Progenitor cell of endocrine pancreas (in vitro differentiated cells): Measurements from ENCODE around the gene HINFP. TPM values are rescaled to one million over a fixed set of nuclear protein-coding genes. Genes with fewer than 3 reads are reported as not detected.

ENCODE experiments used
- DNase-seq: peaks from one replicate; pipeline ENCODE4 v3.0.0; 2021; ENCODE audit warnings: low spot score; ENCODE audit not compliant: unreplicated experiment
- H3K27ac Mint-ChIP-seq: 2 replicates; pipeline ENCODE4 v1.8.0; 2021; ENCODE audit warnings: mild to moderate bottlenecking, moderate library complexity, mixed read lengths
- H3K27me3 Mint-ChIP-seq: 2 replicates; pipeline ENCODE4 v1.8.0; 2021; ENCODE audit warnings: mixed read lengths
- H3K36me3 Mint-ChIP-seq: 2 replicates; pipeline ENCODE4 v1.8.0; 2022; ENCODE audit warnings: mixed read lengths; ENCODE audit not compliant: insufficient read depth
- H3K4me1 Mint-ChIP-seq: 2 replicates; pipeline ENCODE4 v1.8.0; 2021; ENCODE audit warnings: low read depth, mixed read lengths
- H3K4me3 Mint-ChIP-seq: 2 replicates; pipeline ENCODE4 v1.8.0; 2021; ENCODE audit warnings: low read depth, mild to moderate bottlenecking, moderate library complexity, mixed read lengths
- H3K9me3 Mint-ChIP-seq: 2 replicates; pipeline ENCODE4 v1.8.0; 2021; ENCODE audit warnings: low read depth, mixed read lengths
- CTCF ChIP-seq: fragments of 200-600 bp; sonication (generic); IDR thresholded peaks from one replicate; pipeline ENCODE4 v1.5.0; 2021; ENCODE audit warnings: antibody characterized with exemption, mild to moderate bottlenecking; ENCODE audit not compliant: unreplicated experiment
- total RNA-seq: library from RNA; stranded (reverse); gene quantifications from 2 replicates; pipeline ENCODE4 v1.2.1, GENCODE V29; 2021

HINFP gene
- total RNA-seq, 1 donor from 2014 or later = 48.7 TPM

- H3K9me3 Mint-ChIP-seq = no peaks in the 10 kb centered on the region
- H3K4me3 Mint-ChIP-seq = no peak overlapping the region
- no peaks in the 10 kb centered on the region for H3K36me3 Mint-ChIP-seq
- DNase-seq = no peak
- H3K27me3 Mint-ChIP-seq = peaks cover 68% of the 10 kb centered on the region
- no peak overlapping the region for H3K27ac Mint-ChIP-seq
- peak; percentile 7 for TF ChIP-seq CTCF
- no peaks in the 10 kb centered on the region for H3K4me1 Mint-ChIP-seq
These were observed 31.9 kb downstream of the HINFP start for GRCh38 chr11:119153049-119153818.

DNA sequence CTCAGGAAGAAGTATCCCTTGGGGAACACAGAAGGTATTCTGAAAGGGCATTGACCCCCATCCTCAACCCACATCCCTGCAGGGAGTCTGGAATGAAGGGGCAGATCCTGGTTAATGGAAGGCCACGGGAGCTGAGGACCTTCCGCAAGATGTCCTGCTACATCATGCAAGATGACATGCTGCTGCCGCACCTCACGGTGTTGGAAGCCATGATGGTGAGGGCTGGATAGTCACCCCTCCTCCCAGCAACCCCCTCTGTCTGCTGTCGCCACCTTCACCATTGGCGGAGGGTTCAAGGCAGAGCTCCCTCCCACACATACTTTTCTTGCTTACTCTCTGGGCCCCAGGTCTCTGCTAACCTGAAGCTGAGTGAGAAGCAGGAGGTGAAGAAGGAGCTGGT, 32.8 kb downstream of the HINFP start:
- peaks cover 62% of the 10 kb centered on the region for H3K27me3 Mint-ChIP-seq
- H3K4me3 Mint-ChIP-seq = no peak overlapping the region
- no peaks in the 10 kb centered on the region for H3K4me1 Mint-ChIP-seq
- no peak for TF ChIP-seq CTCF
- no peak for DNase-seq
- H3K9me3 Mint-ChIP-seq = no peaks in the 10 kb centered on the region
- no peaks in the 10 kb centered on the region for H3K36me3 Mint-ChIP-seq
- no peak overlapping the region for H3K27ac Mint-ChIP-seq

- H3K9me3 Mint-ChIP-seq = no peaks in the 10 kb centered on the region
- no peak for DNase-seq
- no peak overlapping the region for H3K27ac Mint-ChIP-seq
- H3K4me3 Mint-ChIP-seq = no peak overlapping the region
- no peaks in the 10 kb centered on the region for H3K36me3 Mint-ChIP-seq
- peaks cover 50% of the 10 kb centered on the region for H3K27me3 Mint-ChIP-seq
- peak; percentile 27 for TF ChIP-seq CTCF
- H3K4me1 Mint-ChIP-seq = no peaks in the 10 kb centered on the region
These were observed 34.5 kb downstream of the HINFP start for GRCh38 chr11:119155733-119156492.

GRCh38 chr11:119156496-119156895, 35.1 kb downstream of the HINFP start:
- Mint-ChIP-seq H3K4me1 (no peaks in the 10 kb centered on the region), H3K4me3 (no peak overlapping the region), H3K27me3 (peaks cover 44% of the 10 kb centered on the region), H3K9me3 (no peaks in the 10 kb centered on the region), H3K36me3 (no peaks in the 10 kb centered on the region), H3K27ac (no peak overlapping the region)
- no peak for TF ChIP-seq CTCF
- DNase-seq = no peak

- peaks cover 38% of the 10 kb centered on the region for H3K27me3 Mint-ChIP-seq
These were observed 35.7 kb downstream of the HINFP start for GRCh38 chr11:119157063-119157462.

More at GRCh38 chr11:119157063-119157462, 35.7 kb downstream of the HINFP start:
- H3K4me3 Mint-ChIP-seq = no peak overlapping the region
- DNase-seq = no peak
- H3K36me3 Mint-ChIP-seq = no peaks in the 10 kb centered on the region
- H3K27ac Mint-ChIP-seq = no peak overlapping the region
- H3K9me3 Mint-ChIP-seq = no peaks in the 10 kb centered on the region
- no peaks in the 10 kb centered on the region for H3K4me1 Mint-ChIP-seq
- no peak for TF ChIP-seq CTCF
